ENCODE measurements around the gene PHYKPL.
"Not testable (repeated sequence)": the region's sequence is repeated elsewhere in the genome, so short reads cannot be mapped to it uniquely, and the experiment has no call there.

PHYKPL gene

GRCh38 chr5:178261666-178262600 lies 29.3 kb upstream of the PHYKPL start:
- no peak for DNase-seq

GRCh38 chr5:178259623-178260536 lies 27.3 kb upstream of the PHYKPL start:
- DNase-seq: no peak

- DNase-seq: no peak
Measured at GRCh38 chr5:178257650-178258049, 25.0 kb upstream of the PHYKPL start.

GRCh38 chr5:178256746-178257145 lies 24.1 kb upstream of the PHYKPL start:
- no peak for DNase-seq

- DNase-seq: not testable (repeated sequence)
Measured at GRCh38 chr5:178253632-178254031, 21.0 kb upstream of the PHYKPL start.

- DNase-seq: no peak
Measured at GRCh38 chr5:178252258-178252657, 19.7 kb upstream of the PHYKPL start.

GRCh38 chr5:178250263-178250662 lies 17.7 kb upstream of the PHYKPL start:
- DNase-seq: no peak

- DNase-seq: no peak
Measured at GRCh38 chr5:178249191-178249989, 16.8 kb upstream of the PHYKPL start.

- no peak for DNase-seq
Measured at GRCh38 chr5:178248750-178249149, 16.1 kb upstream of the PHYKPL start.

- no peak for DNase-seq
Measured at GRCh38 chr5:178247481-178248456, 15.2 kb upstream of the PHYKPL start.

- no peak for DNase-seq
Measured at GRCh38 chr5:178246624-178247279, 14.2 kb upstream of the PHYKPL start.

- DNase-seq: no peak
Measured at GRCh38 chr5:178245389-178245788, 12.8 kb upstream of the PHYKPL start.

- no peak for DNase-seq
Measured at GRCh38 chr5:178244576-178244975, 12.0 kb upstream of the PHYKPL start.

GRCh38 chr5:178242416-178242815 lies 9.8 kb upstream of the PHYKPL start:
- no peak for DNase-seq

GRCh38 chr5:178241688-178242231 lies 9.2 kb upstream of the PHYKPL start:
- DNase-seq: no peak

- no peak for DNase-seq
Measured at GRCh38 chr5:178241231-178241663, 8.6 kb upstream of the PHYKPL start.

- no peak for DNase-seq
Measured at GRCh38 chr5:178240766-178241165, 8.2 kb upstream of the PHYKPL start.

GRCh38 chr5:178240341-178240741 lies 7.7 kb upstream of the PHYKPL start:
- DNase-seq: no peak

GRCh38 chr5:178239626-178240301 lies 7.2 kb upstream of the PHYKPL start:
- DNase-seq: not testable (repeated sequence)
